AG08396 (cell line): ENCODE measurements around the gene MRPS31.

Experiments
- DNase-seq: peaks from one replicate; pipeline ENCODE4 v3.0.0; 2012; ENCODE audit warnings: low spot score, mixed read lengths

Gene MRPS31

DNA sequence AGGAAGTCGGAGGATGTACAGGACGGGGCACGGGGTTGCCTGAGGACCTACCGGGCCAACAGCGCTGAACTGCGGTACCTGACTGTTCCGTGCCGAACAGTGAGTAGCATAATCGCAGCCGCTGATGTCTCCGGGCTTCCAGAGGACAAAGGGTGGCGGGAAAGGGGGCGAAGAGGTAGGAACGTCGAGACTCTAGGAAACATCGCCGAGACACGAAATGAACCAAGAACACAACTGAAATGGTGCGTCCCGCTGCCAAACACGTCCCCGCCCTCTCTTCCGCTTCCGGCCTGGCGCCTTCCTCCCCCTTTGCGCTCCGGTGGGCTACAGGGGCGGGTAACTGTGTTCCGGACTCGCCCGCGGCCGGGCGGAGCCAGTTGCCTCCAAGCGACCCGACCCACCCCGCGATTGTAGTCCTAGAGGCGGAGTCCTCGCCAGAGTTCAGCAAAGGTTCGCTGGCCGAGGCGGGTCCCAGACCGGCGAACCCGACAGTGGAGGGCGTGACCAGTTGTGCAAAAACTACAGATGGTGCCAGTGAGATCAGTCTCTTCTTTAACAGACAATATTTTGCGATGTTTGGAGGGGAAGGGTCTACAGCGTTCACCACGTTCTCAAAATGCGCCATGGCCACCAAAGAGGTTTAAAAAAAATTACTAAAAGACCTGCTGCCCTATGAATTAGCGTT lies at the start of gene MRPS31:
Gene MRPS31, minus strand, starts transcription at position 257 of the 685 bp plus-strand sequence. Its CDS starts 54 bp downstream, at position 203.
- peak; percentile 95 for DNase-seq

- no peak for DNase-seq
Observed at GRCh38 chr13:40819797-40820315, 48.9 kb upstream of the MRPS31 start.

DNA sequence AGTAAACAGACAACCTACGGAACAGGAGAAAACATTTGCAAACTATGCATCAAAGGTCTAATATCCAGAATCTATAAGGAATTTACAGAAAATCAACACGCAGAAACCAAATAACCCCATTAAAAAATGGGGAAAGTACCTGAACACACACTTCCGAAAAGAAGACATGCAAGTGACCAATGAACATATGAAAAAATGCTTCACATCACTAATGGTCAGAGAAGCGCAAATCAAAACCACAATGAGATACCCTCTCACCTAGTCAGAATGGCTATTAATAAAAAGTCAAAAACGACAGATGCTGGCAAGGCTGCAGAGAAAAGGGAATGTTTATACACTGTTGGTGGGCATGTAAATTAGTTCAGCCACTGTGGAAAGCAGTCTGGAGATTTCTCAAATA lies 47.9 kb upstream of the MRPS31 start:
- no peak for DNase-seq

DNA sequence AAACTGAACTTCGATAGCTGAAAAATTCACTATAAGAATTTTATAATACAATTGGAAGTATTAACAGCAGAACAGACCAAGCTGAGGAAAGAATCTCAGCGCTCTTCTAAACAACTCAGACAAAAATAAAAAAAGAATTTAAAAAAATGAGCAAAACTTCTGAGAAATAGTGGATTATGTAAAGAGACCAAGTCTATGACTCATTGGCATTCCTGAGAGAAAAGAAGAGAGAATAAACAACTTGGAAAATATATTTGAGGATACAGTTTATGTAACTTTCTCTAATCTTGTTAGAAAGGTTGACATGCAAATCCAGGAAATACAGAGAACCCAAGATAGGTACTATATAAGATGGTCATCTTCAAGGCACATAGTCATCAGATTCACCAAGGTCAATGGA lies 43.8 kb upstream of the MRPS31 start:
- DNase-seq = no peak

GRCh38 chr13:40813667-40814454 lies 42.9 kb upstream of the MRPS31 start:
- DNase-seq = peak; percentile 44

GRCh38 chr13:40812724-40813445 lies 41.9 kb upstream of the MRPS31 start:
- peak; percentile 33 for DNase-seq

- no peak for DNase-seq
Observed at GRCh38 chr13:40812102-40812501, 41.1 kb upstream of the MRPS31 start.

- no peak for DNase-seq
Observed at GRCh38 chr13:40809471-40809870, 38.5 kb upstream of the MRPS31 start.

GRCh38 chr13:40806241-40806640 lies 35.3 kb upstream of the MRPS31 start:
- DNase-seq = no peak

DNA sequence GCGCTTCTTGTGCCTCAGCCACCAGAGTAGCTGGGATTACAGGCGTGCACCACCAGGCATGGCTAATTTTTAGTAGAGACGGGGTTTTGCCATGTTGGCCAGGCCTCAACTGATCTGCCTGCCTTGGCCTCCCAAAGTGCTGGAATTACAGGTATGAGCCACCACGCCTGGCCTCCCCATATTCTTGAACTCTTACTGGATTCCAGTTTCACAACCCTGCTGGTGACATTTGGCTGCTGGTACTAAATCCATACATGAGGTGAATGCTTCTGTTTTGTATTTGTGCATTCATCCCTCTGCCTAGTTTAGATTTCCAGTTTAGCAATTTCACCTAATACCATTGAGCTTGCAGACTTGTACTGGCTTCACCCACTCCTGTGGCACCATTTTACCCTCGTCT lies 32.3 kb upstream of the MRPS31 start:
- DNase-seq = no peak

- no peak for DNase-seq
Observed at GRCh38 chr13:40801255-40802217, 30.5 kb upstream of the MRPS31 start.

- no peak for DNase-seq
Observed at GRCh38 chr13:40800559-40800958, 29.6 kb upstream of the MRPS31 start.

GRCh38 chr13:40799508-40799907 lies 28.5 kb upstream of the MRPS31 start:
- DNase-seq = no peak

GRCh38 chr13:40798380-40798779 lies 27.4 kb upstream of the MRPS31 start:
- DNase-seq = no peak

GRCh38 chr13:40796649-40797048 lies 25.7 kb upstream of the MRPS31 start:
- DNase-seq = no peak

DNA sequence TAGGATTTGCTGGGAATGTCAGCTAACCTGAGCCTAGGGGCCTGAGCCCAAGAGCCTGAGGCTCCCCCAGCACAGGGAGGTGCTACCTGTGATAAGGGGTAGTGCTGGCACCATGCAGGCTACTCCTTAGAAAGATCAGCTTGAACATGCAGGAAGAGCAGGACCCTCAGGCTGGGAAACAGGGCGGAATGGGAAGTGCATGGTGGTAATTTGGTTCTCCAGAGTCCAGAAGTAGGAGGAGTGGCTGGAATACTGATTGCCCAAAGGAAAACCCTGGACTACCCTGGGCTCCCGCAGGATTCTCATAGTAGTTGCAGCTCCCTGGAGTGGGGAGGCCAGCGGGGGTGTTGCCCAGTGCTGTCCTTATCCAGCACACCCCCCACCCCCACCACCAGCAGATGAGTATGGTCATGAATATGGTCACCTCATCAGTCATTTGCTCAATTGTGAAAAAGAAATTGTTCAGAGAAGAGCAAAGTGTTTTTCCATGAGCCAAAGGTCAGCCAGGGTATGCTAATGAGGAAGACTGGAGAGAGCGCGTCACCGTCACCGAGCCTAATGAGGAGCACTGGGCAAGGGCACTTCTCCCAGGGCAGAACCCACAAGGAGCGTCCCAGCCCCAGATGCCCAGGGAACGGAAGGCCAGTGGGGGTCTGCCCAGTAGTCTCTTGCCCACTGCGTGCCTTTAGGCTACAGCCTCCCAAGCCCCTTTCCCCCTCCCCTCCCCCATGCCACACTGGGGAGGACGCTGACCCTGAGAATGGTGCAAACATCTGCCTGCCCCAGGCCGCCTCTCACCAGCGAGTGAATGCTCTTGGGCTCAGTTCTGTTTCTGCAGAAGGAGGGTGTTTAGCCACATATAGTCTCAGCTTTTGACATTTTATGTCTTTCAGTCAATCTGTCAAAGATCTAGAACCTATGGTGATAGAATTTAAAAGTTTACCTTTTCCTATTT lies 23.7 kb upstream of the MRPS31 start:
- DNase-seq = no peak

- DNase-seq = no peak
Observed at GRCh38 chr13:40793339-40793738, 22.3 kb upstream of the MRPS31 start.

DNA sequence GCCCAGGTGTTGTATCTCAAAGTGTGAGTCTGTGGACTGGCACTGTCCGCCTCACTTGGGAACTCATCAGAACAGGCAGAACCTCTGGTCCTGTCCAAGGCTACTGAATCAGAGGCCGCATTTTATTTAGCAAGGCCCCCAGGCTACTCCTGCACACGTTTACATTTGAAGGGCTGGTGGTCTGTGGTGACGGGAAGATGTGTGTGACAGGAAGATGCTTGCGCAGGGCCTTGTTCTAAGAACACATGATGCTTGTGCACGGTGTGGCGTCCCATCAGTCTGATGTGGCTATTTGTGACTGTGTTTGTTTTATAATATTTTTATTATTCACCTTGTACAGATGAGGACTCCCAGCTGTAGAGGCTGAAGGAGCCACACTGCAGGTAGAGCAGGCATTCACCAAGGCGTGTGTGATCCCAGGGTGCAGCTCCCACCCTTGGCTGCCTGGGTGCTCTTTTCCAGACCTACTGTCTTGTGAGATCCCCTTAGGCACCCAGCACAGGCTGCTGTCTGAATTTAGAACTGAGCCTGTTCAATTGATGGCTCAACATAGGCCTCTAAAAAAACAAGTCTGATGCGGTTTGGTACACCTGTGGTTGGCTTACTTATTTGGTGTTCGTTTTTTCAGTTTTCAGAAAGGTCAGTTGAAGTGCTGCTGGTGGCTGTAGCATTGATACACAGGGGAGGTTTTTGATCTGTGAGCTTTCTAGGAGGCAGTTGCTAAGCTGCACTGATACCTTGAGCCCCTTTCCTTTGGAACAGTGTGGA lies 21.5 kb upstream of the MRPS31 start:
- DNase-seq = no peak

DNA sequence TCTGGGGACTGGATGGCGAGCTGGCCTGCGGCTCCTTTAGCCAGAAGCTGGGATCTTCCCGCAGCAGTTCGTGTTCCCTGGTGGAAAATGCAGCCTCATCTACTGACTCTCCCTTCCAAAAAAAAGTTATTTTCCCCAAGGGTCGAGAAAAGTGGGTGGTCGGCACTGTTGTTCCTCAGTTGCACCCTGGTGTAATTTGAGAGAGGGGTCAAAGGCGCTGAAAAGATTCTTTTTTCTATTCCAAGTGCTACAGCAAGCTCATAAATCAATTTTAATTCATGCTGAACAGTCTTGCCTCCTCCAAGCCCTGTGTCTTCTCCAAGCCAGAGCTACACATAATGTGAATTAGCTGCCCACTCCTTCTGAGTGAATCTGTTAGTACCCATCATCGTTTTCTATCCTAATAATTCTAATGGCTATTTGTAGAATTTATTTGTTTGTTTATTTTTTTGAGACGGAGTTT lies 19.2 kb upstream of the MRPS31 start:
- DNase-seq = no peak
